ENCODE measurements around the gene SLC46A1.
"Not testable (repeated sequence)": the region's sequence is repeated elsewhere in the genome, so short reads cannot be mapped to it uniquely, and the experiment has no call there.

The SLC46A1 gene

DNA sequence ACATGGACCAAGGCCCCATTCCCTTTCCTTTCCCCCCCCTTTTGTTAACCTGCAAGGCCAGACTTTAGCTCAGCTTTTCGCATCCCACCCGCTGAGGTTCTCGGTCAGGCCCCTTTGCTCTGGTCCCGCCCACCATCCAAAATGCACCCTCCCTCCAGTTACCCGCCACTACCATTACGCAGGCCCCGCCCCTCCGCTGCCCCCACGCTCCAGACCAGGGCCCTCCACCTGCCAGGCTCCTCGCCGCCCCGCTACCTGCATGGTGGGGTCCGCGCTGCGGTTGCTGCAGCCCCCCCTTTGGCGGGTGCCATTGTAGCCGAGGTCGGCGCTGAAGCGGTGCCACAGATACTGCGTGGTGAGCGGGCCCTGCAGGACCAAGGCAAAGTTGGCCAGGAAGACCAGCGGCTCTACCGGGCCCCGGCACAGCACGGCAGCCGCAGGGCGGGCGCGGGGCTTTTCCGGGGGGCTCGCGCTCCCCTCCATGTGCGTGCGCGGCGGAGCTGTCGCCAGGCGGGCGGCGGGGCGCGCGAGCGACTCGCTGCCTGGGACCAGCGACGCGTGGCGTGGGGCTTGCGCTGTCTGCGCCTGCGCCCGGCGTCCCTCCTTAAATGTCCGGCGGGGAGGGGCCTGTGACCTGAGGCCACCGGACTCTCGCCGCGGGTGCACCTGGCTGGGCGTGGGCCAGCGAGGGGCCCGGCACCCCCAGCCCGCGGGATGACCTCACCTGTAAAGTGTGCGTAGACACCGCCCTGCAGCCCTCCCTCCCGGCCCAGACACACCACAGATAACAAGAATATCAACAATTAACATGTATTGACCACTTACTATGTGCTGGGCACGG is at the start of gene SLC46A1:
Gene SLC46A1, minus strand, starts transcription at position 581 of the 841 bp plus-strand sequence. Its CDS starts 98 bp downstream, at position 483.
- FAIRE-seq: no peak

DNA sequence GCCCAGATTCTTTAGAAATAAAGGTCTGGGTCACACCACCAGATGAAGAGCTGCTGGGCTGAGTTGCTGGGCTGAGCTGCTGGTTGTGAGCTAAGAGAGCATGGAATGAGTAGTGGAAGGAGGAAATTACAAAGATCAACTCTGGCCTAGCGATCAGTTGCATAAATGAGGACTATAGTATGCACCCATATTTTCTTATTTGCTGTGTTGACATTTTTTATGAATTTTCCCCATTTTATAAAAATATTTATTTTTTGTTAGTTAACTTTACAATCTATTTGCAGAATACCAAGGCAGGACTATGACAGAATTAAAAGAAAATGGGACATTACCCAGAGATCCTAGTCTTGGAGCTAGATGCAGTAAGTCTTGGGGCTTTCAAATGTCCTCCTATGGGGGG is 43.8 kb upstream of the SLC46A1 start:
- FAIRE-seq: no peak

DNA sequence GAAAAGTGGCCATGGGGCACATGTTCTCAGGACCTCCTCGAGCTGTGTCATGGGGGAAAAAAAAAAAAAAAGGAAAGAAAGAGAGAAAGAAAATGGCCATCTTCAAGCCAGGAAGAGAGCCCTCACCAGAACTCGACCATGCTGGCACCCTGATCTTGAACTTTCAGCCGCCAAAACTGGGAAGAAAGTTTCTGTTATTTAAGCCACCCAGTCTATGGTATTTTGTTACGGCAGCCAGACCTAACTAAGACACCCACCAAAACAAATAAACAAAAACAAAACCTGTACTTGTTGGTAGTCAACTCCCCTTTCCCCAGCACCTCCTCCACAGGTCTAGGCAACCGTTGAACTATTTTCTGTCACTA is 41.4 kb upstream of the SLC46A1 start:
- no peak for FAIRE-seq

DNA sequence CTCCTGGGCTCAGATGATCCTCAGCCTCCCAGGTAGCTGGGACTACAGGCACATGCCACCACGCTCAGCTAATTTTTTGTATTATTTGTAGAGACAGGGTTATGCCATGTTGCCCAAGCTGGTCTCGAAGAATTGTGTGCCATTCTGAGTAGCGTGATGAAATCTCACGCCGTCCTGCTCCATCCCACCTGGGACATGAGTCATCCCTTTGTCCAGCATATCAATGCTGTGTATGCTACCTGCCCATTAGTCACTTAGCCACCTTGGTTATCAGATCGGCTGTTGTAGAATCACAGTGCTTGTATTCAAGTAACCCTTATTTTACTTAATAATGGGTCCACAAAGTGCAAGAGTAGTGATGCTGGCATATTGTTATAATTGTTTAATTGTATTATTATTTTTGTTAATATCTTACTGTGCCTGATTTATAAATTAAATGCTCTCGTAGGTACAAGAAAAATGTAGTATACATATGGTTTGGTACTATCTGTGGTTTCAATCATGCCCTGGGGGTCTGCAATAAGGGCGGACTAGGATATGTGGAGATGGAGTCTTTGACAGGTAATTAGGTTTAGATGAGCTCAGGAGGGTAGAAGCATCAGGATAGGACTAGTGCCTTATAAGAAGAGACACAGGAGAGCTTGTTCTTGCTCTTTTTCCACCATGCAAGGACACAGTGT is 40.8 kb upstream of the SLC46A1 start:
- FAIRE-seq: no peak

DNA sequence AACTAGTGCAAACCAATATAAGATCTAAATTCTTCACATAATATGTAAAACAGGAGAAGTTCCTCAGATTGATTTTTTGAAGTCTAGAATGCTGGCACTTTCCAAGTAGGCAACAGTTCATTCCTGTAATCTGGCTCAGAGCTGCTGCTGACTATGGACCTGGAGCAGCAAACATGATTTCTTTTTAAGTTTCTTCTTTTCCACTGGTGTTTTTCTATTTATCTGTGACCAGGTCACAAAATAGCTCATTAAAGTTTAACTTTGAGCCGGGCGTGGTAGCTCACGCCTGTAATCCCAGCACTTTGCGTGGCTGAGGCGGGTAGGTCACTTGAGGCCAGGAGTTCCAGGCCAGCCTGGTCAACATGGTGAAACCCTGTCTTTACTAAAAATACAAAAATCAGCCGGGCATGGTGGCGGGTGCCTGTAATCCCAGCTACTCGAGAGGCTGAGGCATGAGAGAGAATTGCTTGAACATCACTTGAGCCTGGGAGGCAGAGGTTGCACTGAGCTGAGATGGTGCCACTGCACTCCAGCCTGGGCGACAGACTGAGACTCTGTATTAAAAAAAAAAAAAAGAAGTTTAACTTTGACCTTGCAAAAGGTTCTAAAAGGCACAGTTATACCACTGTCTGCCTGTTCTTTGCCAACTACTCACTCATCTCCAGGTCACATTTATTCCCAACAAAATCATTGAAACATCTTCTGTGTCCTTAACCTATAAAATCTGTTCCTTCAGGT is 38.1 kb upstream of the SLC46A1 start:
- FAIRE-seq: no peak

DNA sequence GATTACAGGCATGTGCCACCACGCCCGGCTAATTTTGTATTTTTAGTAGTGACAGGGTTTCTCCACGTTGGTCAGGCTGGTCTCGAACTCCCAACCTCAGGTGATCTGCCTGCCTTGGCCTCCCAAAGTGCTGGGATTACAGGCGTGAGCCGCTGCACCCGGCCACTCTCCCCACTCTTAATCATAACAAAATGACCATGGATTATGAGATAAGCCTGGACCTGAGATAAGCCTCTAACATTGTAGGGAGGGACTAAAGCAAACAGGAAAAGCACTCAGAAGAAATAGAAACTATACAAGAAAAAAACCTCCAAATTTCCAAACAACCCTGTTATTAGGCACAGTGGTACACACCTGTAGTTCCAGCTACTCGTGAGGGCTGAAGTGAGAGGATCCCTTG is 28.3 kb upstream of the SLC46A1 start:
- FAIRE-seq: not testable (repeated sequence)

DNA sequence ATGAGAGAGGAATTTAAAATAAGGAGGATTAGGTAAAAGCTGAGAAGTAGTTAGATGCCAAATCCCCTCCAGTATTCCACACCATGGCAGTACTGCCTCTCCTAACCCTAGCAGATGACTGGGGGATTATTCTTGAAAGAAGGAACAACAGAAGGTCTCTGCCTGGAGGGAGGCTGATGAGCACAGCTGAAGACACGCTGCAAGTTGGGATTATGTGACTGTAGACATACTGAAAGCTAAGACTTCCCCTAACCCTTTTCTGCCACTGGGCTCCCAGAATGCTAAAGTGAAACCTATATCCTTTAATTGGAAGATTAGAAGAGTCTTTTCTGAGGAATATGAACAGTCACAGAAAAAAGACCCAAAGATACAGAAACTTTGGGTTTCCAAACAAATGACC is 27.7 kb upstream of the SLC46A1 start:
- no peak for FAIRE-seq

DNA sequence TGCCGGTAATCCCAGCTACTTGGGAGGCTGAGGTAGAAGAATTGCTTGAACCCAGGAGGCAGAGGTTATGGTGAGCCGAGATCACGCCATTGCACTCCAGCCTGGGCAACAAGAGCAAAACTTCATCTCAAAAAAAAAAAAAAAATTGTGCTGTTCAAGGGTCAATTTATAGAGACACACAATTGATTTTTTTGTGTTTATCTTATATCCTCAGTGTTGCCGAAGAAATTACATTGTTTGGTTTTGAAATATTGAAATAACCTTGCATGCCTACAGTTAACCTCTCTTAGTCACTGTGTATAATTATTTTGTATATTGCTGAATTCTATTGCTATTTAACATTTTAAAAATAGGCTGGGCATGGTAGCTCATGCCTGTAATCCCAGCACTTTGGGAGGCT is 22.0 kb upstream of the SLC46A1 start:
- FAIRE-seq: not testable (repeated sequence)

DNA sequence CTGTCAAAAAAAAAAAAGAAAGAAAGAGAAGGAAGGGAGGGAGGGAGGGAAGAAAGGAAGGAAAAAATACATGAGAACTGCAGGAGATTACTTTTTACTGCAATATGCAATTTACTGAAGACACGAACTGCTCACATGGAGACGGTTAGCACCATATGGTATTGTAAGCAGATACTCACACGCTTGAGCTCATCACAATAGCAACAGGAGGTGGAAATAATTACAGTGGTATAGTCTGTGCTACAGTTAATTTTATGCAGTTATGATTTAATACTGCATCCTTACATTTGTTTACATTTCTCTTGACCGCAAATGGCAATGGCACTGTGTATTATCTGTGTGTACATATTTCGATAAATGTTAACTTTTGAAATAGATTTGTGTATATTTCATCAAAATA is 21.4 kb upstream of the SLC46A1 start:
- no peak for FAIRE-seq

DNA sequence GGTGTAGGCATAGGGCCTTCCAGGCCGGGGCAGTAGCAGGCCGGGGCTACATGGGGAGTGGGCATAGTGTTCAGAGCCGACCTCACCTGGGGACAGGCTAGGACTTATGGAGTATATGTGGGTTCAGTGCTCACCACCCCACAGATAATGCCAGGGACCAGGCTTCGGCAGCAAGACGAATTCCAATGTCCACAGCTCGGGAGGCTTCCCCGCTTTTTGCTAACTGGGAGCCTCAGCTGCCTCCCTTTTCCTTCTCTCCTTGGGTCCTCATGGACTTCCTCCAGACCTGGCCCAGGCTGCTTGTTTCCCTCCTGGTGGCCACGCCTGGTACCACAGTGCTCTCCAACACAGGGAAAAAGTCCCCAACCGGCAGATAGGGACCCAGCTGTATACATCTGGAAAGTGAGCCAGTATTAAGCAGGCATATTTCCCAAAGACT is 20.1 kb upstream of the SLC46A1 start:
- FAIRE-seq: no peak

DNA sequence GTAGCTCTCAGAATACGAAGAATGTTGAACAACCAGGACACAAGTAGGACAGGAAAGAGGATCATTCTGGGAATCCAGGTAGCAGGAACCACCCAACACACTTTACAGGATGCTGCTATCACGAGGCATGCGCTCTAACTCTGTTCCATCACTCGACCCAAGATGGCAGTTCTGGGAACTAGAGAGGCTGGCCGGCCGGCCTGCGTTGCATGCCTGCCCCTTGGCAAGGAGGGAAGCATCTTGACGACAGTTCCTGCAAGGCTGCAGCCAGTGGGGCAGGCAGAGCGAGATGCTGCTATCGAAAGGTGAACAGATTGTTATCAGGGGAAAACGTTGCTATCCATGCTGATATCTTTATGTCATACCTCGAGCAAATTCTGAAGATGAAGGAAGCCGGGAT is 19.2 kb upstream of the SLC46A1 start:
- no peak for FAIRE-seq

DNA sequence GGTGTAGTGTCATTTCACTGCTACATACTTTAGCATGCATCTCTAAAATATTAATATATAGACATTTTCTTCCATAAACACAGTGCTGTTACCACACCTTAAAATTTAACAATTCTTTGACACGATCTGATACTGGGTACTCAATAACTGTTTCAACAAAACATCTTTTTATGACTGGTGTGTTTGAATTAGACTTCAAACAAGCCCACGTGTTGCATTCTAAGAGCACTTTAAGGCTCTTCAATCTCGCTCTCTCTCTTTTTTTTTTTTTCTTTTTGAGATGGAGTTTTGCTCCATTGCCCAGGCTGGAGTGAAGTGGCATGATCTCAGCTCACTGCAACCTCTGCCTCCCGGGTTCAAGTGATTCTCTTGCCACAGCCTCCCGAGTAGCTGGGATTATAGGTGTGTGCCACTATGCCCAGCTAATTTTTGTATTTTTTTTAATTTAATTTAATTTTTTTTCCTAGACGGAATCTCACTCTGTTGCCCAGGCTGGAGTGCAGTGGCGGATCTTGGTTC is 15.8 kb upstream of the SLC46A1 start:
- no peak for FAIRE-seq

DNA sequence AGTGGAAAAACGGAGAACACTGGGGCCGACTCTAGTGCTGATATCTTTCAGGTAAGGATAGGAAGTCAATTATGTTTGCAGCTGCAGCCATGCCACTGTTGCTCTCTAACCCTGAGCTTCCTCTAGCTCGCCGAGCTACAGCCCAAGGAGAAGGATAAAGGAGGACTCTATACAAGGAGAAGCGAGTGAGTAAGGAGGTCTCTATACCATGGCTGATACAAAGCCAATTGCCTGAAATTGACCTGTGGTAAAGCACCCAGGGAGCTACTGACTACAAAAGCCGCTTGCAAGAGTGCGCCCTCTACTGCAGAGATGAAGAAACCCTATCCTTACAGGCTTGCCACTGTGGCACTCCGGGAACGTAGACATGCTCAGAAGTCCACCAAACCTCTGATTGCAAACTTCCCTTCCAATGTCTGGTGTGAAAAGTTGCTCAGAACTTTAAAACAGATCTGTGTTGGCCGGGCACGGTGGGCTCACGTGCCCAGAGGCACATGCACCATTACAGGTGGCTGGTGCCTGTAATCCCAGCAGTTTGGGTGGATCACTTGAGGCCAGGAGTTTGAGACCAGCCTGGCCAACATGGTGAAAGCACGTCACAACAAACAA is 10.8 kb upstream of the SLC46A1 start:
- FAIRE-seq: no peak

DNA sequence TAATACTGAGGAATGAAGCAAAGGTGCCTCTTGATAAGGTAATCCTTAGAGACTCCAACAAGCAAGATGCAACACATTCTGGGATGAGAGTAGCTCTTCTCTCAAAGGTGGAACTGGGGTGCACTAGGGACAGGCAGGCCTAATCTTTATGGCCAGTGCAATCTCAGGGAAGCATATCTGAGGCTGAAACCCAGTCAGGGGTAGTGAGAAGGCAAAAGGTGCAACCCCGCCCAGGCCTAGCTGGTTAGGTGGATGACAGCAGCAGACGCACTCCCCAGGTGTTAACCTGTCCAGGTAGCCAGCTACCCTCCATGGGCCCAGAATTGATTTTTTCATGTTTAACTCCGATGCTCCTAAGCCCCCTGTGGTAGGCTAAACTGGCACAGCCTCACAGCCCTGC is 9.9 kb upstream of the SLC46A1 start:
- no peak for FAIRE-seq

DNA sequence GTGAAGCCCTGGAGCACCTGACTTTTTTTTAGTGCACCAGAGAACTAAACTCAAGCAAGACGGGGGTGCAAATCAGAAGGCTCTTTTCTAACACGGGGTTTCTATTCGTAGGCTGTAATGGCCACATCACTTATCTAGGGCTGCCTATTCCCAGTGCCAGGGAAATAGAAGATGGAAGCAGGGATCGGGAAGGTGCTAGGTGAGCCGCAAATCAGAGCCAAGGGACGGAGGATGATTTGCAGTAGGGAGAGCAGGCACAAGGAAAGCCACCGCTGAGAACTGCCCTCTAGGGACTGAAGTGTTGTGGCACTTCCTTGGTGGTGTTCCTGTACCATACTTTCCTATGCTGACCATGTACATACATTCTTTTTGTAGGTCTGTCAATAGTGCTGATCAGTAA is 7.8 kb upstream of the SLC46A1 start:
- FAIRE-seq: no peak

DNA sequence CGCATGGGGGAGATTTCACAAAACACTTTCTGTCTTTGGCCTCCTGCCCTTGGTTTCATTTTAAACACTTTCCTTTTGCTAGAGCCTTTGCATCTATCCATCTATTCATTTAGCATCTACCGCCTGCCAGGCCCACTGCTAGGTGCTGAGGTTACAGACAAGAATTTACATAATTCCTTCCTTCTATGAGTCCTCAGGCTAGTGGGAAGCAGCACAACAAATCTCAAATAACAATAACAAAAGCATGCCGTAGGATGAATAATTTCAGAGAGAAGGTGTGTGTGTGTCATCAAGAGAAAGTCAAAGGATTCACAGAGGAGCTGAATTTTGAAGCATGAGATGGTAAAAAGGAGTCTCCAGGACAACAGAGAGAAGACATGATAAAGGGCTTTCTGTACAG is 6.1 kb upstream of the SLC46A1 start:
- FAIRE-seq: no peak

DNA sequence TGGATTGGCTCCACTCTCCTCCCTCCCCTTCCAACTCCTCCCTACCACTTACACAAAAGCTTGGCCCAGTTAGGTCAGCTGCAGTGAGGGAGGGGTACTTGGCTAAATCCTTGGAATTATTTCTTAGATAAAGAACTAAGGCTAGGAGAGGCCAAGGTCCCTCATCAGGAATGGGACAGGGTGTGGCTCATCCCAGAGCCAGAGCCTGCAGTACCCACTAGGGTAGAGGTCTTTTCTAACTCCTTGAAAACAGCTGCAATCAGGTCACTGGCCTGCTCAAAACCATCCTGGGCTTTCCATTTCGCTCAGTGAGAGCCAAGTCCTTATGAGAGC is 1.9 kb upstream of the SLC46A1 start:
- FAIRE-seq: no peak

DNA sequence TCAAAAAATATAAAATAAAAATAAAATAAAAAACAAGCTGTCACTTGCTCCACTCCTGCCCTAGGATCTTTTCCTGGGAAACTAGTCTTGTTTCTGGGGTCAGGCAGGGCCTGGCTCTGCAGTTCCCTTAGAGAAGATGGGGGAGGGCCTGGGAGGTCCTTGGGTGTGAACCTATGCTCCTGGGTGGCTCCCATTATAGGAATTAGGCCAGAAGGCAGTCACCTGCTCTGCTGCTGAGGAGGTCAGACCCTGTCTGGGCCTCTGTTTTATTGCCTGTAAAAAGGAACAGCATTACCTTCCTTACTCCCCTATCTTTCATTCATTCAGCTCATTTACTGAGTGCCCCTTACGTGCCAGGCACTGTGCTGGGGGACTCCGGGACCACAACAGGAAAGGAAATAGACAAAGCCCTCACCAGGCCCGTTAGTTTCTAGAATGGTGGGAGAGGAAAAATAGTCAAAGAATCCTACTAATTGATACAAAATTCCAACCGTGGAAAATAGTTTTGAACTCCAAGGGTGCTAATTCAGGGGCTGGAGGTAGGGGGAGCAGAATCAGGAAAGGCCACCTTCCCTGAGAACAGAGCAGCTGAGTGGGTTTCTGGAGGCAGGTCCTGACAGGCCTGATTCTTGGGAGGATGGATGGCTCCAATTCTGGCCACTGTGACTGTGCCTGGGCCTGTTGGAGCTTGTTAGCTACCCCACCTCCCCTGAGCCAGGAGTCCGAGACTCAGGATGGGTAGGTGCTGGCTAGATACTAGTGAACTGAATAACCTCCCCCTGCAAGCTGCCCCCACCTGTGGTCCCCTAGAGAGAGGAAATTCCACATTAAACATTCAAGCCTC is 1.3 kb upstream of the SLC46A1 start:
- no peak for FAIRE-seq

DNA sequence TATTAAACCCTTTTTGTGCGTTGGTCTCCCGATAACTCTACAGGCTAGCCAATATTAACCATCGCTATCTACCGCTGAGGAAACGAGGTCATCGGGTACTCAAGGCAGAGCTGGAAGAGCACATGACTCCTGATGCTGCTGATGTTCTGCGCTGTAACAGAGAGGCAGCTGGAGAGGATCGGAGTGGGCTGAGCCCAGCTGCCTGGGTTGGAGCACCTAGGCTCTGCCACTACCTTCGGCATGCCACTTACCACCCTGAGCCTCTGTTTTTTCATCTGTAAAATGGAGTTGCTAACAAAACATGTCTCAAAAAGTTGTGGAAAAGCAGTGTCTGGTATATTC is 432 bp upstream of the SLC46A1 start:
- no peak for FAIRE-seq

DNA sequence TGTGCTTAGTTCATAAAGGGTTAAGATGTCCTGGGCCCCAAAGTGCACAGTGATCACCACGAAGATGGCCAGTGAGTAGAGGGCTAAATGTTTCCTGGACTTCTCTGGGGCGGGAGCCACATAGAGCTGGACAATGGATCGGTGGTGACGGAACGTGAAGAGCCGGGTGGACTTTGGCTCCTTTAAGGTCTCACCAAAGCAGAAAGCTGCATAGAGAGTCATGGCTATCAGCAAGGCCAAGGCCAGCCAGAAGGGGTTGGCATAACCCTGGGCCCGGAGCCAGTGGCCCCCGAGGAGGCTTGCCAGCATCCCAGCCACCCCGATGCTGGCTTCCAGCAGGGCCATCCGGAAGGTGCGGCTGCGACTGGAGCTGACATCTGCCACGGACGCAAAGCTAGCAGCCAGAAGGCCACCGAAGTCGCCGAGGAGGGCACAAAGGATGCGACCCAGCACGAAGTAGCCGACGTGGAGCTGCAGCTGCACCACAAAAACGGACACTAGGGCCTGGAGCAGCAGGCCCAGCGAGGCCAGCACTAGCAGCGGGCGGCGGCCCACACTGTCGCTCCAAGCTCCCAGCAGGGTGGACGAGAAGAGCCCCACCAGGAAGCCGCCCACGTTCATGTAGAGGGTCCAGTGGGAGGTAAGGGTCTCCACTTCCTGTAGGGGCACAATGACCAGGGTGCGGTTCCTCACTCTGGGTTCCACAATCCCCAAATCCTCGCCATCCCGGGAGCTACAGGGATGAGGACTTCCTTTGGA is 1.0 kb downstream of the SLC46A1 start:
- no peak for FAIRE-seq

DNA sequence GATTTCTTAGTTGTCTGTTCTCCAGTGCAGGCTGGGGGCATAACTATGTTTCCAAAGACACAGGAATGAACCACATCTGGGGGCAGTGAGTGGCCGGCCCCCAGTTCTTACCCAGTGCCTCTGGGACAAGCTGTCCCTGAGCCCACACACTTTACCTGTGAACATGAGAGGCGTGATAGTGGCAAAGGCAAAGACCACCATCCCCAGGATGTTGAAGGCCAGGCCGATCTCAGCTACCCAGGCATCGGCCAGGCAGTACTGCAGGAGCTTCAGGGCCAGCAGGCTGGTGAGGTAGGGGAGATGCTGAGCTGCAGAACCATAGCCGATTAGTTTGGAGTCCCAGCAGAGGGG is 1.6 kb downstream of the SLC46A1 start:
- no peak for FAIRE-seq

DNA sequence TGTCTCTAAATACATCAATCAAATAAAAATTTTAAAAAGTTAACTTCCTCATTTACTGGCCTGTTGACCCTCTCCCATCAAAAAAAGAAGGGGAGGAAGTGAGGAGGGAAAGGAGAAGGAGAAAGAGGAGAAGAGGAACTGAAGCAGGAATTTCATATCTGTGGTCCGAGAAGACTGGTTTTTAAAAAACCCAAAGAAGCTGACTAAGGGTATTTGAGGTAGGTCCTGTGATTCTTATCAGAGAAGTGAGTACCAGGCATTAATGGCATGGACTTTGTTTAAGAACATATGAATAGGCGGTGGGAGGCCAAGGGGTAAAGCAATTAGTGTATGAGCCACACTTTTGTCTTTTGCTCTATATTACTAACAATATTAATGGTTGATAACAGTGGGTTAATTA is 2.0 kb downstream of the SLC46A1 start:
- no peak for FAIRE-seq
